Suprapubic skin (tissue), 4 donors: ENCODE data around the gene ANKRD63. TPM values are rescaled to one million over a fixed set of nuclear protein-coding genes. Genes with fewer than 3 reads are reported as not detected.

ENCODE experiments used
- DNase-seq, 2 donors: peaks; one replicate each; pipeline ENCODE4 v3.0.0-alpha.2; 2019; ENCODE audit warnings: low spot score in 2 of 2
- H3K27ac ChIP-seq: fragments of 200-600 bp; sonication (generic); one replicate; pipeline ENCODE4 v1.5.1; 2019
- H3K27me3 ChIP-seq: fragments of 200-600 bp; sonication (generic); one replicate; pipeline ENCODE4 v1.5.1; 2019
- H3K36me3 ChIP-seq: fragments of 200-600 bp; sonication (generic); one replicate; pipeline ENCODE4 v1.5.1; 2019
- H3K4me1 ChIP-seq: fragments of 200-600 bp; sonication (generic); one replicate; pipeline ENCODE4 v1.5.1; 2019
- H3K4me3 ChIP-seq: fragments of 200-600 bp; sonication (generic); one replicate; pipeline ENCODE4 v1.5.1; 2019; ENCODE audit warnings: mild to moderate bottlenecking
- H3K9me3 ChIP-seq: fragments of 200-600 bp; sonication (generic); one replicate; pipeline ENCODE4 v1.5.1; 2019
- EP300 ChIP-seq: sonication (generic); formaldehyde crosslinking; IDR thresholded peaks from one replicate; pipeline ENCODE4 v1.6.1; 2017; ENCODE audit warnings: antibody characterized with exemption
- POLR2A ChIP-seq, 2 donors: fragments of 450-650 bp; IDR thresholded peaks; one replicate each; pipeline ENCODE4 v1.6.1; 2017; ENCODE audit warnings: antibody characterized with exemption in 2 of 2, mild to moderate bottlenecking in 2 of 2, moderate library complexity in 2 of 2
- POLR2AphosphoS5 ChIP-seq, 3 donors: sonication (generic); formaldehyde crosslinking; IDR thresholded peaks; one replicate each; pipeline ENCODE4 v1.6.1; 2017; ENCODE audit warnings: antibody characterized with exemption in 3 of 3
- WGBS: methylation state at CpG from one replicate; pipeline ENCODE4 v1.1.5; 2018; 5-methylcytosine and 5-hydroxymethylcytosine counted together
- total RNA-seq, 4 donors: library from RNA; depleted of rRNA; stranded (reverse); fragments of >200 nt; gene quantifications; one replicate each; pipeline ENCODE4 v1.1.0, GENCODE V29; 2016
- TF ChIP-seq, protein P1 (sequence below), 2 donors: fragments of 200-600 bp in 1 of 2; fragments of 450-650 bp in 1 of 2; sonication (generic) in 1 of 2; IDR thresholded peaks; one replicate each; pipeline ENCODE4 v1.5.1; 2016 to 2019; ENCODE audit warnings: antibody characterized with exemption in 2 of 2, mild to moderate bottlenecking in 1 of 2, moderate library complexity in 1 of 2

Gene ANKRD63
- total RNA-seq, 4 donors from 2014 or later, result not detected

DNA sequence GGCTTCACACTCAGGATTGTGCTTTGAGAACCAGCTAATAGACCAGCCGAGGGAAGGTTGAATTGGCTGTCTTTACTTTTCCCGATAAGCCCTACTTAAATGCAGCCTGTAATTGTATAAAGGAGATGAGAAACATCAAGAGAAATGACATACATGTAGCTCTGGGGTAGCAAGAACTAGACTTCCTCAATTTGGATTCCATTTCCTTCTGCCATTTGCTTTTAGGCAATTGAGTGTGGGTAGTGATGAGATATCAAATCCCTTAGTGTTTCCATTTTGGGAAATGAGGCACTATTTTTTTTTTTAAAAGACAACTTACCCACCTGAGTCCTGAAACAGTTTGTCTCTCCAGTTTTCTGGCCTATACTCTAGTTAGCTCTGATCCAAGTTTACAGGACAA lies 42.8 kb upstream of the ANKRD63 start:
- WGBS, result 90% methylated on average over 2 of the region's 2 CpGs
- Histone ChIP-seq H3K36me3 (no peaks in the 10 kb centered on the region), H3K27ac (no peak overlapping the region), H3K4me3 (no peak overlapping the region), H3K9me3 (no peaks in the 10 kb centered on the region), H3K4me1 (peaks cover 33% of the 10 kb centered on the region), H3K27me3 (no peaks in the 10 kb centered on the region)
- DNase-seq, result no peak
- TF ChIP-seq EP300 (no peak), POLR2AphosphoS5 (IDR thresholded peaks at IDR 0.05) (no peak), POLR2A (IDR thresholded peaks at IDR 0.05) (no peak)
- TF ChIP-seq, protein P1, sequence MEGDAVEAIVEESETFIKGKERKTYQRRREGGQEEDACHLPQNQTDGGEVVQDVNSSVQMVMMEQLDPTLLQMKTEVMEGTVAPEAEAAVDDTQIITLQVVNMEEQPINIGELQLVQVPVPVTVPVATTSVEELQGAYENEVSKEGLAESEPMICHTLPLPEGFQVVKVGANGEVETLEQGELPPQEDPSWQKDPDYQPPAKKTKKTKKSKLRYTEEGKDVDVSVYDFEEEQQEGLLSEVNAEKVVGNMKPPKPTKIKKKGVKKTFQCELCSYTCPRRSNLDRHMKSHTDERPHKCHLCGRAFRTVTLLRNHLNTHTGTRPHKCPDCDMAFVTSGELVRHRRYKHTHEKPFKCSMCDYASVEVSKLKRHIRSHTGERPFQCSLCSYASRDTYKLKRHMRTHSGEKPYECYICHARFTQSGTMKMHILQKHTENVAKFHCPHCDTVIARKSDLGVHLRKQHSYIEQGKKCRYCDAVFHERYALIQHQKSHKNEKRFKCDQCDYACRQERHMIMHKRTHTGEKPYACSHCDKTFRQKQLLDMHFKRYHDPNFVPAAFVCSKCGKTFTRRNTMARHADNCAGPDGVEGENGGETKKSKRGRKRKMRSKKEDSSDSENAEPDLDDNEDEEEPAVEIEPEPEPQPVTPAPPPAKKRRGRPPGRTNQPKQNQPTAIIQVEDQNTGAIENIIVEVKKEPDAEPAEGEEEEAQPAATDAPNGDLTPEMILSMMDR (IDR thresholded peaks at IDR 0.05), result no peak

DNA sequence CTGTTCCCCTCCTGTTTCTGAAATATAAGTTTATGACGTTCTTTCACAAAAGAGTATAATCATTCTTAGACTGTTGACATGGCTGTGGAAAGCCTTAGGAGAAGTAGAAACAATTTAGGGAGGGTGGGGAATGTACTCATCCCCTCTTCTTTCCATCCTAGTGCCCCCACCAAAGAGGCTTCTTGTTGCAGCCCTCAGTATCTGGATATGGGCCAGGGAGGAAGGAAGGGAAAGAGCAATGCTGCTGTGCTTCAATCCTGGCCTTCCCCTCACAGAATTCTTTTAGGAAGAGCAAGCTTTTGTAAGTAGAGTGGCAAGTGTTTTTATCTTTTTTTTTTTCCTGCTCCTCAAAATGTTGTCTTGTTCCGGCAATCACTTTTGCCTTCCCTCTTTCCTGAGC lies 42.3 kb upstream of the ANKRD63 start:
- Histone ChIP-seq H3K27ac (no peak overlapping the region), H3K9me3 (no peaks in the 10 kb centered on the region), H3K4me3 (peak overlapping the region; percentile 85), H3K27me3 (no peaks in the 10 kb centered on the region), H3K4me1 (peaks cover 31% of the 10 kb centered on the region), H3K36me3 (no peaks in the 10 kb centered on the region)
- no peak for DNase-seq
- WGBS, result 69% methylated on average over 2 of the region's 2 CpGs
- TF ChIP-seq, protein P1 (IDR thresholded peaks at IDR 0.05), result no peak
- TF ChIP-seq POLR2A (IDR thresholded peaks at IDR 0.05), result no peak
- no peak for TF ChIP-seq EP300

DNA sequence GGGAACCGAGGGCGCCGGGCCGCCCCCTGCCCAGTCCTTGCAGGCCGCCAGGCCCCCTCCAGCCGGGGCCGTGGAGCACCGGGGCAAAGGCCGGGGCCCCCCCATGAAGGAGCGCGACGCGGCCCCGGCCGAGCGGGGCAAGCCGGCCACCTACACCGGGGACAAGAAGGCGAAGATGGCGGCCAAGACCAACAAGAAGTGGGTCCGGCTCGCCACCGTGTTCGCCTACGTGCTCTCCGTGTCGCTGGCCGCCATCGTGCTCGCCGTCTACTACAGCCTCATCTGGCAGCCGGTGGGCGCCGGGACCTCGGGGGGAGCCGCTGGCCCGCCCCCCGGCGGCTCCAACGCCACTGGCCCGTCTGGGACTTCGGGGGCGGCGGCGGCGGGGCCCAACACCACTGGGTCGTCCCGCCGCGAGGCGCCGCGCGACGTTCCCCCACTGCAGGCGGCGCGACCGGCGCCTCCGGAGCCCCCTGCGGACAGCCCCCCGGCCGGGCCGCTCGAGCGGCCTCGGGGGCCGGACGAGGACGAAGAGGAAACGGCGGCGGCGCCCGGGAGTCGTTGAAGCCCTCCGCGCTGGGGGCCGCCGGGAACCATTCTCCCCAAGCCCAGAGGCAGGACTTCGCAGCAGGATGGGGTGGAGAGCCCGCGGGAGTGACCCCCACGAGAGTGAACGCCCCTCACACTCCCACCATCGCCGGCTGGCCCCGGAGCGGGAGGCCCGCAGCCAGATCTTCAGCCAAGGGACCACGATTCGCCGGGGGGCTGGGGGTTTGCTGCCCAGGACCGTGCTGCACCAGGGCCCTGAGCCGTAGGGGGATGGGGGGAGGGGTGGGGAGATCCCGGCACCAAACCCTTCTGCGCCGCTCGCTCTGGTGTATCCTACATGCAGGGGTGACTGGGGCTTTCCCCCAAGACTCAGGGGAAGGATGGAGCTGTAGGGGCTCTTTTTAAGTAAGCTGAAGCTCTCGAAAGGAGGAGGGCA lies 41.4 kb upstream of the ANKRD63 start:
- no peaks in the 10 kb centered on the region for H3K9me3 ChIP-seq
- peak overlapping the region; percentile 85 for H3K4me3 ChIP-seq
- peak overlapping the region; percentile 65 for H3K27ac ChIP-seq
- peak in 1 of 2 donors; percentile 70 for DNase-seq
- no peaks in the 10 kb centered on the region for H3K36me3 ChIP-seq
- TF ChIP-seq EP300 (no peak), POLR2A (IDR thresholded peaks at IDR 0.05) (no peak), POLR2AphosphoS5 (IDR thresholded peaks at IDR 0.05) (no peak)
- TF ChIP-seq, protein P1 (IDR thresholded peaks at IDR 0.05), result no peak
- peaks cover 28% of the 10 kb centered on the region for H3K4me1 ChIP-seq
- 8% methylated on average over 16 of the region's 101 CpGs for WGBS
- H3K27me3 ChIP-seq, result no peaks in the 10 kb centered on the region

DNA sequence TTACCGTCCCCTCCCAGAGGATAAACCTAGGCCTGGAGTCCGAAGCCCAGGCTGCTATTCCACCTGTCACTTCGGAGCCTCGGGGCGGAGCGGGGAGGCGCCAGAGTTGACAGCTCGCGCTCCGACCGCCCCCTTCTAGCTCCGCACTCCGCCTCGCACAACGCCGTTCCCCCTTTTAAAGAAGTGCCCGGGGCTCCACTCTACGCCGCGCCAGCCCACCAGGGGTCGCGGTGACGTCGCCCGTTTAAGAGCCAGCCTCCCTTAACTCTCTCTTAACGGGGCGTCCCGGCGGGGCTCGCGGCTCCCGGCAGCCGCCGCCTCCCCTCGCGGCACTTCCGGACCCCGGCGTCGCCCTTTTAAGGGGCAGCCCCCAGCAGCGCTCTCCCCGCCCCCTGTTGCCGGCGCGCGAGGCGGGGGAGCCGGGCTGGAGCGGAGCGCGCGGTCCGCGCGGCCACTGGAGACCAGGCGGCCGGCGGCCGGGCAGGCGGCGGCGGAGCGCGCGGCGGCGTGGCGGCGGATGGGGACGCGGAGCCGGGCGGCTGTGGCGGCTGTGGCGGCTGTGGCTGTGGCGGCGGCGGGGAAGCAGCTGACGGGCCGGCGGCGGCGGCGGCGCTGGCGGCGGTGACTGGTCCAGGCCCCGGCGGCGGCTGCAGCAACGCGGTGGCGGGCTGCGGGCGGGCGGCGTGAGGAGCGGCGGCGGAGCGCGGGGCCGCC lies 40.5 kb upstream of the ANKRD63 start, which contains the start of gene INAFM2:
TSS of gene INAFM2 (plus strand) at position 454 of the 714 bp plus-strand sequence. CDS start 364 bp downstream, outside the sequence.
- Histone ChIP-seq H3K4me1 (peaks cover 28% of the 10 kb centered on the region), H3K27ac (peak within 1 kb of the TSS; percentile 65)

More for the DNA sequence above, 40.5 kb upstream of the ANKRD63 start, which contains the start of gene INAFM2:
- H3K27me3 ChIP-seq, result no peaks in the 10 kb centered on the region
- H3K9me3 ChIP-seq, result no peaks in the 10 kb centered on the region
- WGBS, result 0% methylated on average over 35 of the region's 103 CpGs
- TF ChIP-seq POLR2AphosphoS5 (IDR thresholded peaks at IDR 0.05), result no peak
- no peak for TF ChIP-seq EP300
- TF ChIP-seq, protein P1 (IDR thresholded peaks at IDR 0.05), result peak; percentile 5 to 64
- TF ChIP-seq POLR2A (IDR thresholded peaks at IDR 0.05), result peak in 1 of 2 donors; percentile 41
- peak within 1 kb of the TSS; percentile 85 for H3K4me3 ChIP-seq
- DNase-seq, result peak; percentile 87 to 89
- no peaks in the 10 kb centered on the region for H3K36me3 ChIP-seq
